ENCODE results near the gene NR4A1. TPM values are rescaled to one million over a fixed set of nuclear protein-coding genes. Genes with fewer than 3 reads are reported as not detected.

Gene NR4A1
- total and polyA plus RNA-seq, 10 of the 15 experiments (the other 5 are each of a cell fraction or from before 2014, with no cell fraction given) = 0.05 to 7.9 (median 2.2) TPM; not detected in 1

DNA sequence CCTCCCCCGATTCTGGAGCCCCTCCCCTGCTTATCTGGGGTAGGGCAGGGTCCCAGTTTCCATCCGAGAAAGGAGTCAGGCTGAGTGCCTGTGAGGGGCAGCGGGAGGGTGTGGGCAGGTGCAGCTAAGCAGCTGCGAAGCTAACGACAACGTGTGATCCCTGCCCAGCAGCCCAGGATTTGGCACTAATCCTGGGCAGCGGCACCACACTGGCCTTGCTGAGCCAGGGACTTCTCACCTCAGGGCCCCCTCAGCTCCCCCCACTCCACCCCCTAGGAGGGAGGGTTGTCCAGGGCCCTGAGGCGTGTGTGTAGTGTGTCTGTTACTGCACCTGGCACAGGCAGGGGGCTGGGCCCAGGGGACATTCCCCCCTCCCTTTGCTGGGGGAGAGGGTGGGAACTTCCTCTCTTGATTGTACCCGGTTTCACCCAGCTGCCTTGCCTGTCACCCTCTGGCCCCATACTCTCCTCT is 30.1 kb downstream of the NR4A1 start (continued):
- TF ChIP-seq ZBTB33 (IDR thresholded peaks at IDR 0.05) (no peak), ZNF274 (IDR thresholded peaks at IDR 0.05; ENCODE audit: insufficient read depth, insufficient read length) (no peak), SKIL (IDR thresholded peaks at IDR 0.05; ENCODE audit: low read depth, poor library complexity, severe bottlenecking) (no peak), KLF5 (IDR thresholded peaks at IDR 0.05; ENCODE audit: partially characterized antibody) (no peak), HDAC6 (IDR thresholded peaks at IDR 0.05; ENCODE audit: unreplicated experiment) (no peak), NFYB (IDR thresholded peaks at IDR 0.05; ENCODE audit: insufficient read depth, low read depth, low read length) (no peak), POLR2A (IDR thresholded peaks at IDR 0.05; ENCODE audit: low read depth, low read length) (no peak), HDGF (IDR thresholded peaks at IDR 0.05) (peak; percentile 74; the same call in 1 of the 2 replicates), BMI1 (IDR thresholded peaks at IDR 0.05; ENCODE audit: borderline replicate concordance) (no peak), RUNX3 (IDR thresholded peaks at IDR 0.05; ENCODE audit: low read length) (no peak), ZNF207 (IDR thresholded peaks at IDR 0.05; ENCODE audit: borderline replicate concordance) (no peak), RFX5 (IDR thresholded peaks at IDR 0.05; ENCODE audit: low read depth, low read length) (no peak), ATF3 (IDR thresholded peaks at IDR 0.05; ENCODE audit: borderline replicate concordance, extremely low read depth, low read depth, low read length) (no peak), ATF2 (IDR thresholded peaks at IDR 0.05; ENCODE audit: low read length) (no peak), FOS (IDR thresholded peaks at IDR 0.05; ENCODE audit: borderline replicate concordance, extremely low read depth, insufficient read length) (no peak), GABPA (IDR thresholded peaks at IDR 0.05; ENCODE audit: low read depth) (no peak), ZNF687 (IDR thresholded peaks at IDR 0.05) (no peak), PML (IDR thresholded peaks at IDR 0.05; ENCODE audit: low read length) (no peak), CEBPB (IDR thresholded peaks at IDR 0.05; ENCODE audit: borderline replicate concordance in 1 of 2, low read depth in 2 of 2, low read length in 2 of 2) (no peak), KAT2A (conservative IDR thresholded peaks at IDR 0.05; ENCODE audit: control insufficient read depth, low read depth, low read length) (no peak), CHD1 (IDR thresholded peaks at IDR 0.05; ENCODE audit: low read depth, low read length) (no peak)
- TF ChIP-seq, protein P1, sequence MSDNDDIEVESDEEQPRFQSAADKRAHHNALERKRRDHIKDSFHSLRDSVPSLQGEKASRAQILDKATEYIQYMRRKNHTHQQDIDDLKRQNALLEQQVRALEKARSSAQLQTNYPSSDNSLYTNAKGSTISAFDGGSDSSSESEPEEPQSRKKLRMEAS (IDR thresholded peaks at IDR 0.05; ENCODE audit: low read depth, low read length) = no peak
